GM21717 (cell line): ENCODE measurements around the gene NBPF12.
A peak's percentile ranks its signal among the peaks of the same experiment; 100 is the strongest.
"Not testable (repeated sequence)": the region's sequence is repeated elsewhere in the genome, so short reads cannot be mapped to it uniquely, and the experiment has no call there.

Source experiments
- ATAC-seq: cut with Tn5 transposase; IDR thresholded peaks from one replicate; pipeline ENCODE4 v1.9.1; 2021; ENCODE audit warnings: mild to moderate bottlenecking, moderate library complexity; ENCODE audit not compliant: unreplicated experiment

NBPF12 gene, protein sequence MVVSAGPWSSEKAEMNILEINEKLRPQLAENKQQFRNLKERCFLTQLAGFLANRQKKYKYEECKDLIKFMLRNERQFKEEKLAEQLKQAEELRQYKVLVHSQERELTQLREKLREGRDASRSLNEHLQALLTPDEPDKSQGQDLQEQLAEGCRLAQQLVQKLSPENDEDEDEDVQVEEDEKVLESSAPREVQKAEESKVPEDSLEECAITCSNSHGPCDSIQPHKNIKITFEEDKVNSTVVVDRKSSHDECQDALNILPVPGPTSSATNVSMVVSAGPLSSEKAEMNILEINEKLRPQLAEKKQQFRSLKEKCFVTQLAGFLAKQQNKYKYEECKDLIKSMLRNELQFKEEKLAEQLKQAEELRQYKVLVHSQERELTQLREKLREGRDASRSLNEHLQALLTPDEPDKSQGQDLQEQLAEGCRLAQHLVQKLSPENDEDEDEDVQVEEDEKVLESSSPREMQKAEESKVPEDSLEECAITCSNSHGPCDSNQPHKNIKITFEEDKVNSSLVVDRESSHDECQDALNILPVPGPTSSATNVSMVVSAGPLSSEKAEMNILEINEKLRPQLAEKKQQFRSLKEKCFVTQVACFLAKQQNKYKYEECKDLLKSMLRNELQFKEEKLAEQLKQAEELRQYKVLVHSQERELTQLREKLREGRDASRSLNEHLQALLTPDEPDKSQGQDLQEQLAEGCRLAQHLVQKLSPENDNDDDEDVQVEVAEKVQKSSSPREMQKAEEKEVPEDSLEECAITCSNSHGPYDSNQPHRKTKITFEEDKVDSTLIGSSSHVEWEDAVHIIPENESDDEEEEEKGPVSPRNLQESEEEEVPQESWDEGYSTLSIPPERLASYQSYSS (N-terminal part only)

DNA sequence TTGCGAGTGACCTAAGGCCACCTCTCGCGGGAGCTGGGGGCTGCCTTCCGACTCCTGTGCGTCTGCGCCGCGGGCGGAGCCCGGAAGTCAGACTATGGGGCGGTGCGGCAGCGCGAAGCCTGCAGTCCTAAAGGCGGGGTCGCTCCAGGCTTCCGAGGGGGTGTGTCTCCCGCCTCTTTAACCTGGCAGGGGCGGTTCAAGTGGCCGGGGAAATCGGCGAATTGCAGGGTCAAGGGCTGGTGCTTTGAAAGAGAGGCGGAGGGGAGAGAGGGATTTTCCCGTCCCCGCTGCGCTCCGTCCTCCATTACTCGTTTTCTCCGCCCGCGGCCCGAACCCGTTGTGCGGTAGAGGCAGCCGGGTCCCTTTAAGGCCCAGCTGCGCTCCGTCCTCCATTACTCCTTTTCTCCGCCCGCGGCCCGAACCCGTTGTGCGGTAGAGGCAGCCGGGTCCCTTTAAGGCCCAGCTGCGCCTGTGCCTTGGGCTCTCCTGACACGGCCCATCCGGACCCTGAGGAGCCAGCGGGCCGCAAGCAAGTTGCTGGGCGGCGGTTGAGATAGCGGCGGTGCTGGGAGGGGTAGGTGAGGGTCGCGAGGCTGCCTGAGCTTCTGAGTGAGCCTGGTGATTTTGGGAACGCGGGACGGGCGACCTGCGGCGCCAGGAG, at the start of gene NBPF12:
Gene NBPF12, plus strand, starts transcription at position 83 of the 661 bp plus-strand sequence. CDS start 21,820 bp downstream, outside the sequence.
- ATAC-seq, result peak; percentile 80

DNA sequence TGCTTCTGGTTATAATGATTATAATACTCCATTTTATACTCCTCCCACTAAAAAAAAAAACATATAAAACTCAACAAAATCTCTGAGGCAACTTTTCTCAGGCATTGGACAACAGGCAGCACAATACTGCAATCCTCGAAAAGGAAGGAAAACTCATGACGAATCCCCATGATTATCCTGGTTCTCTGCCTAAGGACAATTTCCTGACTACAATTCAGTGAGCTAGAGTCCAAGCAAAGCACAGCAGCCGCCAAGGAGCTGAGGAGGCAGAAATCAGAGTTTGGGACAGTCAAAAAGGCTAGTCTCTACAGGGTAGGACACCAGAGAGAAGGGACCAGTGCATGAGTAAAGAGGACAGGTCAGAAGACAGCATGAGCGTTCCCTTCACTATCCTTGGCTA, 46.8 kb upstream of the NBPF12 start:
- ATAC-seq, result not testable (repeated sequence)

DNA sequence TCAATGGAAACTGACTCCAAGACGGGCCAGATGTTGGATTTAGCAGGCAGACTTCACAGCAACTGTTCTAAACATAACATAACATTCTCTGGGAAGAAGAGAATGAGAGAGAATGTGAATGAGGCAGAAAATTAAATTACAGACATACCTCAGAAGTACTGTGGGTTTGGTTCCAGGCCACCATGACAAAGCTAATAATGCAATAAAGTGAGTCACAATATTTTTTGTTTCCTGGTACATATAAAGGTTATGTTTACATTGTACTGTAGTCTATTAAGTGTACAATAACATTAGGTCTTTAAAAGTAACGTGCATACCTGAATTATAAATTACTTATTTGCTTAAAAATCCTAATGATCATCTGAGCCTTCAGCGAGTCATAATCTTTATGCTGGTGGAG, 45.8 kb upstream of the NBPF12 start:
- not testable (repeated sequence) for ATAC-seq

DNA sequence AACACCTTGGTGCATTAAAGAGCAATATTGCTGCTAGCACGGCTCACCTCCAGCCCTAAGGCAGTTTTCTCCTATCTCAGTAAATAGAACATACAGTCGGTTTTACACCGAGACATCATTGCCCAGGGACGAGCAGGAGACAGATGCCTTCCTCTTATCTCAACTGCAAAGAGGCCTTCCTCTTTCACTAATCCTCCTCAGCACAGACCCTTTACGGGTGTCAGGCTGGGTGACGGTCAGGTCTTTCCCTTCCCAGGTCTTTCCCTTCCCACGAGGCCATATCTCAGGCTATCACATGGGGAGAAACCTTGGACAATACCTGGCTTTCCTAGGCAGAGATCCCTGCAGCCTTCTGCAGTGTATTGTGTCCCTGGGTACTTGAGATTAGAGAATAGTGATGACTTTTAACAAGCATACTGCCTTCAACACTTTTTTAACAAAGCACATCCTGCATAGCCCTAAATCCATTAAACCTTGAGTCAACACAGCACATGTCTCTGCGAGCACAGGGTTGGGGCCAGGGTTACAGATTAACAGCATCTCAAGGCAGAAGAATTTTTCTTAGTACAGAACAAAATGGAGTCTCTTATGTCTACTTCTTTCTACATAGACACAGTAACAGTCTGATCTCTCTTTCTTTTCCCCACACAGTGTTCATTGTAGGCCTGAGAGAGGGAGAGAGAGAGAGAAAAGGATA, 30.4 kb upstream of the NBPF12 start:
- ATAC-seq, result not testable (repeated sequence)

DNA sequence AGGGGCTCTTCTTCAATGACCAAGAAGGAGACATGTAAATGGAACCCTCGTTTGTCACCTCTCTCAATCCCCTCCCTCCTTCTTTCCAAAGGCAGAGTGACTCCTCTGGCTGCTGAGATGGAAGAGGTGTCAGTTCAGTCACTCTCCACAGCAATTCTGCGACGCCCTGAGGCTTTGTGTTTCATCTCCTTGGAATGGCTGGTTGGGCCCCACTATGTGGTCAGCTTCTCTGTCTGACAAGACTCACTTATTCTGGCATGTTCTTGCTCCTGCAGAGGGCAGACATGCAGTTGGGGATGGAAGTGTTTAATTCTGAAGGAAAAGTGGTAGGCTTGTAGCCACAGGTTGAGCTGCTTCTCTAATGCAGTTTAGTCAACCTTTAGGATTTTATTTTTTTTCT, 25.1 kb upstream of the NBPF12 start:
- ATAC-seq, result not testable (repeated sequence)

DNA sequence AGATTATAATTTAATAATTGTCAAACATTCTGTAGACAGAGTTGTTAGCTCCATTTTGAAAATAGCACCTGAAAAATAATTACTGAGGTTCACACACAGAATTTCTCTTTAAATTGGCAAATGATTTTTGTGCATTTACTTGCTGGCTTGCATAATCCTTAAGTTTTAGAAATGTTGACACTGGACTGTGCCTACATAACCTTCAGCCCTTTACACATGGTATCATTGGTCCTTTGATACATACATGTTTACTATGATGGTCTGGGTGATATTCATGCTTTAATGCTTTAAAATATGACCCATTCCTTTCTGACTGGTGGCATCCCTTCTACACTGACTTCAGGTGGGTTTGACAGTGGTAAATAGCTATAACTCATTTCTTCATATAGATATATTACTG, 17.3 kb upstream of the NBPF12 start:
- not testable (repeated sequence) for ATAC-seq

DNA sequence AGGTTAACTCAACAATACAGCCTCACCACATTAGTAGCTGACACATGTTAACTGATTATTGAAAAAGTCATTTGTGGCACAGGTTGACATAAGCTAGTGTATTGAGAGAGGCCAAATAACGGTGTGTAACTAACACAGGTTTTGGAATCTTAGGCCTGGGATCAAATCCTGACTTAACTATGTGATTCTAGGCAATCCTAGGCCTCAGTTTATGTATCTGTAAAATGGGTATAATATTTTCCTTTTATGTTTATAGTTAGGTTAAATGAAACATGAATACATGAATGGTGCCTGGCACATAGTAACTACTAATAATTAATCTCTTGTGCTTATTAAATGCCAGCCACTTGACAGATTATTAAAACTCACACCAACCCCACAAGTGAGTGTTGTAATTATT, 15.5 kb upstream of the NBPF12 start:
- not testable (repeated sequence) for ATAC-seq

DNA sequence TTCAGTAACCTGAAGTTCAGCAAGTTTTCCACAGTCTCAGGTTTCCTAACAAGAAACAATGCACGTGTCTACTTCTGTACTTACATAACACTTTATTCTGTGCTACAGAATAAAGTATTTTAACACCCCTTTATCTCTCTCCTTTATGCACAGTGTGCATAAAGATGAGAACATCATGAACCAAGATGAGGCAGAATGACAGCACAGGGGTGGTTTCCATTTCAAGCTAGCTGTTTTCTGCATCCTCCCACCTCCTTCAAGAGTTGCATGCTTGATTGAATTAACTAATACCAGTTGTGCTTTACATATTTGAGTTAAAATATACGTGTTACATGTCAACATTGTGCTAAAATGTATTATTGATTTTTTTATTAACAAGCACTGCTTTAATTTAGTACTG, 14.0 kb upstream of the NBPF12 start:
- ATAC-seq, result not testable (repeated sequence)

DNA sequence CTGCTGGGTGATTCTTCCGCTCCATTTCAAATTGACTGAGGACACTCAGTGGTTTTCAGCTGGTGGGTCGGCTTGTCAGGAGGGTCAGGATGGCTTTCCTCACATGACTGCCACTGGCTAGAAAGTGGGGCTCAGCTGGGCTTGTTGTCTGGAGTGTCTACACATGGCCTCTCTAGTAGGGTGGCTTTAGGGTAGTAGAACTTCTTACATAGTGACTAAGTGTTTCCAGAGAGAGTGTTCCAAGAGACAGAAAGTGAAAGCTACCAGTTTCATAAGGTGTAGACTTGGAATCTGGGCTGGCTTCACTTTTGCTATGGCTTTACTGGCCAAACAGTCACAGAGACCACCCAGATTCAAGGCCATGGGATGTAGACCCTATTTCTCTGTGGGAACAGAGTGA, 11.7 kb upstream of the NBPF12 start:
- ATAC-seq, result not testable (repeated sequence)

DNA sequence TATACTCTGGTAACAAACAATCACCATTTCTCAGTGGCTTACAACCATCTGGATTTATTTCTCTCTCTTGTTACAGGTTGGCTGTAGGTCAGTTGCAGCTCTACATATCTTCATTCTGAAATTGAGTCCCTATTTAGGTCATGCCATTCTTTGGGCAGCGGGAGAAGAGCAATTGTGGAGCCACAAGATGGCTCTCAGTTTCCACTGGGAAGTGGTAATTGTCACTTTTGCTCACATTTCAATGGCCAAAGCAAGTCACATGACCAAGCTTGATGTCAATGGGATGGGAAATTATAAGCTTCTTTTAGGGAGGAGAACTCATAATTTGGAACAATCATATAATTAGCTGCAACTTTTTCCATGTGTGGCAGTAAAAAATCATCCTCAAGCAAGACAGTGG, 7.9 kb upstream of the NBPF12 start:
- not testable (repeated sequence) for ATAC-seq

DNA sequence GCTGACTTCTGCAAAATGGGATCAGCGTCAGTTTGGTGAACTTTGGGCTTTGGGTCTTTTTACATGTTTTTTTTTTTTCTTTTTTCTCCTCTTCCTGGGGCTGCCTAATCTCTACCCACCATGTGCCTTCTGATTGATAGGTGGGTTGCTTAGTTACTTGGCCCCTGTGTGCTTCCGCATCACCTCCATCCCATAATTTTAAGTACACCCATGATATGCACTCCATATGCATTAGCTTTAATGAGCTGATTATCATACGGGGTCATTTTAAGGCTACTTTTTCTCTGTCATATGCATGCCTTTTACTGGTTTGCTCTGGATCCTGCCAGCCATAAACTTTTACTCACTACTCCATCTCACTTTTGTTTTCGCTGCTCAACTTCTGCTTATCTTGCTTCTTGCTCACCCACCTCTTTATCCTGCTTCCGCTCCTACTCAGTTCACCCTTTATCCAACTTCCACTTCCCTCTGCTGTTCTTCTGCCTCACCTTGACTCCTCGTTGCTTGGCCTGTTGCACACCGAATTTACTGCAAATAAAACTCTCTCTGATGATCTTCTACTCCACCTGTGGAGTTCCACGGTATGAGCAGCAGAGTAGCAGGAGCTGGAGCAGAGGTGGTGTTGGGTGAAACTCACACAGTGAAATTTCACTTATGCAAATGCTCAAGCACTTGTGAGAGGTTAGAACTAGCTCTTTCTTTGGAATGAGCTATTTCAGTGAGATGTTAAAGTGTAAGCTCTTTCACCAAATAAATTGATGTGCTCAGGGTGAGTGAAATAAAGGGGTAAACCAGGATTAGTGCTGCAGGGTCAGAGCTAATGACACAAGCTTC, 3.5 kb upstream of the NBPF12 start:
- ATAC-seq, result peak; percentile 40

DNA sequence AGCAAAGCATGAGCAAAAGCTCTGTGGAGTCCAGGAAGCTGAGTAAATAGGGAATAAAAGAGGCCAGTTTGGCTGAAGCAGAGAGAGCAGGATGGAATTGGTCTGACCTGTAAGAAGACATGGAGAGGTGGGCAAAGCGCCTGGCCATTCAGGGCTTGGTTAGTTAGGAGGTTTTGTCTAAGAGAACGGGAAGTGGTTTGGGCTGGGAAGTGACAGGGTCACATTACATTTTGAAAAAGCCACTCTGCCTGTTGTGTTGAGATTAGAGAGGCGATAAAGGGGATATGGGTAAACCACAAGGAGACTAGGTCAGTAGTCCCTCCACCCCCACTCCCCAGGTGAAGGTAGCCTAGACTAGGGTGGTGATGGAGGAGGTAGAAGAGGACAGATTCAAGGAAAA, 662 bp upstream of the NBPF12 start:
- not testable (repeated sequence) for ATAC-seq

DNA sequence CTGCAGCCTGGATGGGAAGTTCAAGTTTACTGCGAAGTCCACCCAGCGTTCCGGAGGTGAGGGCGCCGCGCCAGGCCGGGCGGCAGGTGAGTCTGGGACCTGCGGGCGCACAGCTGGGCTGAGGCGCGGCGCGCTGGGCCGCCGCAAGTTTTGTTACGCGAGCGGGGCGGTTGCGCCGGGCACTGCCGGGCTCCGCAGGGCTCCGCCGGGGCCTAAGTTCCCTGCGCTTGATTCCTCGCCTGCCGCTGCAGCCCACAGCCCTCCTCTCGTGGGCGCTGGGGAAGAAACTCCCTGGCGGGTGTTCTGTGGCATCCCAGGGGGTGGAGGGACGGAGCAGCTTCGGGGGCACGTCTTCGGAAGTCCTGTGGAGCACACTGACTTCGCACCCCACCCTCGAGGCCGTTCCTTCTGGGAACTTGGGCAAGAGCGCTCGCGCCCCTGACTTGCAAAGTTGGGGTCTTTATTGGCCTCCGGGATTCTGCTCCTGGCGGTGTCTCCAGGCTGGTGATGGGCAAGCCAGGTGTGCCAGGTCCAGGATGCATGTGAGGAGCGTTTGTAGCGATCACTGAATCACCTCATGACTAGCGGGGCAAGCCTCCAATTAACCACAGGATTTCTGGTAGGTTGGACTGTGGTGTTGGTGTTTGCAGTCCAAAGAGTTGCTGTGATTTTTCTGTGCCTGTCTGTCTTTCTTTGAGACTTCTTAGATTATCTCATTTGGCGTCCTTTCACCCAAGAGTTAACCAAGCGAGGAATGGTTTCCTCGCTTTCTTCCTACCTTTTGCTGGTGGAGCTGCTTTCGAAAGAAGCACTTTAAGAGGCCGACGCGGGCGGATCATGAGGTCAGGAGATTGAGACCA, 1.0 kb downstream of the NBPF12 start:
- peak; percentile 18 for ATAC-seq

DNA sequence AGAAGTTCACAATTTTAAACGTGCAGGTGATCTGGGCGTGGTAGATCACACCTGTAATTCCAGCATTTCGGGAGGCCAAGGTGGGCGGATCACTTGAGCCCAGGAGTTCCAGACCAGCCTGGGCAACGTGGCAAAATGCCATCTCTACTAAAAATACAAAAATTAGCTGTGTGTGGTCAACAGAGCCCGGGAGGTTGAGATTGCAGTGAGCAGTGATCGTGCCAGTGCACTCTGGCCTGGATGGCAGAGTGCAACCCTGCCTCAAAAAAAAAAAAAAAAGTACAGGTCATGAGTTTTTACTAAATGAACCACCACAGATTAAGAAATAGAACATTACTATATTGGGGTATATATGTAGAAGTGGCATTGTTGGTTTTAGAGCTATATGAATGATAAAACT, 2.2 kb downstream of the NBPF12 start:
- ATAC-seq, result not testable (repeated sequence)

DNA sequence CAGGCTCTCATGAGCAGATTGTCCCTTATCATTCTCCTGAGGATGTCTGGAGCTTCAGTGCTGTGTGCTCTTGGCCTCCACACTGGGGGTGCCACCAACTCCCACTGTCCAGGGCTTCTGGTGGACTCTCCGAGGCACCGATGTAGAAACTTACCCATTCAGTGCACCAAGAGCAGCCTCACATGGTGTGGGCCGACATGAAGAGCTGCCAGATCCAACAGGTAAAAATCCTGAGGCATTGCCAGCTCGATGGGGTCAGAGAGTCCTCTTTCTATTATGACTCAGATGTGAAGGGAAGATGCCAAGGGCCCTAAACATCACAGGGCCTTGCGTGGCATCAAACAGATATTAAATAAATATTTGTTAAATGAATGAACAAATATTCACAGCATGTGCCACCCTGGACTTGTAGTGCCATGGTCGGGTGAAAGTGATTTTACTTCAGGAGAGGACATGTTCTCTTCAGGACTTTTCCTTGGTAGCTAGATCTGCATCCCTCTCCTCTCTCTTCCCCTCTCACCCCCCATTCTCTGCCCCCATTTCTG, 5.3 kb downstream of the NBPF12 start:
- ATAC-seq, result not testable (repeated sequence)

DNA sequence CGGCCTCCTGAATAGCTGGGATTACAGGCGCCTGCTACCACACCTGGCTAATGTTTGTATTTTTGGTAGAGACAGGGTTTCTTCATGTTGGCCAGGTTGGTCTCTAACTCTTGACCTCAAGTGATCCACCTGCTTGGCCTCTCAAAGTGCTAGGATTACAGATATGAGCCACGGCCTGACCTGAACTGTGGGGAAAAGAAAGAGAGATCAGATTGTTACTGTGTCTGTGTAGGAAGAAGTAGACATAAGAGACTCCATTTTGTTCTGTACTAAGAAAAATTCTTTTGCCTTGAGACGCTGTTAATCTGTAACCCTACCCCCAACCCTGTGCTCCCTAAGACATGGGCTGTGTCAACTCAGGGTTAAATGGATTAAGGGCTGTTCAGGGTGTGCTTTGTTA, 10.0 kb downstream of the NBPF12 start:
- not testable (repeated sequence) for ATAC-seq

DNA sequence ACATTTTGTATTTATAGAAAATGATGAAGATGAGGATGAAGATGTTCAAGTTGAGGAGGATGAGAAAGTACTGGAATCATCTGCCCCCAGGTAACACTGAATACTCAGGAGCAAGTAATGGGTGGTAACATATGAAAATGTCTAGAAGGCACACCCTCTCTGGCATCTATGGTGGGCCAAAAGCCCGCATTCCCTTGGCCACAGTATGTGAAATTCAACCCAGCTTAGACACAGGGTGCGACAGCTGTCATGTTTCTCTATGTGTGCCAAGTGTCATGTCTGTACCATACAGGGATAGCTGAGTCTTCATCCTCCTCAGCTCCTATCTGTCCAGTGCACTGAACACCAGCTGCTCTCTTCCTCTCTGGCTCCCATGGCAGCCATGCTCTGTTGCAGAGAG, 26.2 kb downstream of the NBPF12 start:
- ATAC-seq, result not testable (repeated sequence)

DNA sequence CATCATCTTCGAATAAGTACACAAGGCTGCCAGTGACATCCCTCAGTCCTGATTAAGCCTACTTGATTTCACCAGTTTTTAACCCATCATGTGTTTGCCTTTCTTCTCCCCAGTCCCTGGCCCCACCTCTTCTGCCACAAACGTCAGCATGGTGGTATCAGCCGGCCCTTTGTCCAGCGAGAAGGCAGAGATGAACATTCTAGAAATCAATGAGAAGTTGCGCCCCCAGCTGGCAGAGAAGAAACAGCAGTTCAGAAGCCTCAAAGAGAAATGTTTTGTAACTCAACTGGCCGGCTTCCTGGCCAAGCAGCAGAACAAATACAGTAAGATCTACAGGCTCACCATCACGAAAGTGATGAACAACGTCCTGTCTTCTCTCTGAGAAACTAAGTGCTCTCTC, 28.2 kb downstream of the NBPF12 start:
- ATAC-seq, result not testable (repeated sequence)
